K562 (cell line): Measurements from ENCODE around the gene VDR. TPM values are rescaled to one million over a fixed set of nuclear protein-coding genes. Genes with fewer than 3 reads are reported as not detected.

ENCODE experiments used
- BRD4 ChIP-seq: fragments of 200-600 bp; sonication (generic); IDR thresholded peaks from 2 replicates; pipeline ENCODE4 v1.6.1; 2017; ENCODE audit warnings: inconsistent platforms
- HES1 ChIP-seq: fragments of 450-650 bp; IDR thresholded peaks from 2 replicates; pipeline ENCODE4 v1.6.1; 2016; ENCODE audit warnings: low read depth, mild to moderate bottlenecking, moderate library complexity
- MAFK ChIP-seq: IDR thresholded peaks from 2 replicates; pipeline ENCODE4 v1.6.1; 2011; ENCODE audit warnings: low read length, improper control_type of control experiment
- MBD1 ChIP-seq: fragments of 250-450 bp; sonication (Bioruptor Pico); IDR thresholded peaks from 2 replicates; pipeline ENCODE4 v1.8.0; 2022; ENCODE audit warnings: inconsistent platforms
- MED1 ChIP-seq: sonication (generic); formaldehyde crosslinking; IDR thresholded peaks from 2 replicates; pipeline ENCODE4 v1.8.1; 2023; ENCODE audit warnings: missing genetic modification reagents, borderline replicate concordance
- NFIX ChIP-seq: fragments of 250-450 bp; sonication (Bioruptor Pico); IDR thresholded peaks from 2 replicates; pipeline ENCODE4 v1.4.0; 2020; ENCODE audit warnings: low read depth, mild to moderate bottlenecking, moderate library complexity
- NR4A1 ChIP-seq, 2 experiments: fragments of 250-450 bp in 1 of 2; fragments of 450-650 bp in 1 of 2; sonication (Bioruptor Pico) in 1 of 2; IDR thresholded peaks; 2 replicates each; pipeline versions ENCODE4 v1.4.0 to v1.6.1; 2016 to 2020; ENCODE audit warnings: mild to moderate bottlenecking in 2 of 2, missing compliant biosample characterization in 1 of 2, missing genetic modification characterization in 1 of 2, moderate library complexity in 1 of 2
- NRF1 ChIP-seq, 2 experiments: fragments of 450-650 bp; IDR thresholded peaks in 1 of 2; conservative IDR thresholded peaks in 1 of 2; 2 replicates each; pipeline ENCODE4 v1.6.1; 2014; ENCODE audit warnings: mild to moderate bottlenecking in 2 of 2
- PHB2 ChIP-seq: fragments of 450-650 bp; IDR thresholded peaks from 2 replicates; pipeline ENCODE4 v1.6.1; 2017; ENCODE audit warnings: low read depth
- PRPF4 ChIP-seq: fragments of 200-400 bp; formaldehyde crosslinking; IDR thresholded peaks from one replicate; pipeline ENCODE4 v1.6.1; 2017; ENCODE audit warnings: low read length, low read depth, mild to moderate bottlenecking; ENCODE audit not compliant: insufficient read depth, poor library complexity, severe bottlenecking
- RREB1 ChIP-seq: fragments of 250-450 bp; sonication (Bioruptor Pico); IDR thresholded peaks from 2 replicates; pipeline ENCODE4 v1.4.0; 2020
- SETDB1 ChIP-seq: IDR thresholded peaks from one replicate; pipeline ENCODE4 v1.6.1; 2012; ENCODE audit warnings: low read length, control low read depth, inconsistent platforms
- SMAD4 ChIP-seq: fragments of 250-450 bp; sonication (Bioruptor Pico); conservative IDR thresholded peaks from 2 replicates; pipeline ENCODE4 v1.8.0; 2021; ENCODE audit warnings: inconsistent platforms, mild to moderate bottlenecking, moderate library complexity
- TFE3 ChIP-seq: fragments of 450-650 bp; formaldehyde crosslinking; IDR thresholded peaks from 2 replicates; pipeline ENCODE4 v1.4.0; 2020; ENCODE audit warnings: mild to moderate bottlenecking, mixed read lengths
- ZFPM2 ChIP-seq: fragments of 250-450 bp; sonication (Bioruptor Pico); IDR thresholded peaks from 2 replicates; pipeline ENCODE4 v1.5.1; 2022; ENCODE audit warnings: mild to moderate bottlenecking
- ZNF143 ChIP-seq: sonication (generic); formaldehyde crosslinking; IDR thresholded peaks from 2 replicates; pipeline ENCODE4 v1.9.0; 2022; ENCODE audit warnings: mild to moderate bottlenecking, missing genetic modification reagents
- ZNF175 ChIP-seq: fragments of 200-800 bp; sonication (Bioruptor generic); IDR thresholded peaks from 2 replicates; pipeline ENCODE4 v1.6.1; 2016; ENCODE audit warnings: low read depth, mild to moderate bottlenecking, missing genetic modification characterization, missing compliant biosample characterization
- ZNF311 ChIP-seq: fragments of 250-450 bp; sonication (Bioruptor Pico); IDR thresholded peaks from 2 replicates; pipeline ENCODE4 v1.4.0; 2020; ENCODE audit warnings: mild to moderate bottlenecking, moderate library complexity
- ZZZ3 ChIP-seq: fragments of 450-650 bp; IDR thresholded peaks from 2 replicates; pipeline ENCODE4 v1.6.1; 2016; ENCODE audit warnings: antibody characterized with exemption, mild to moderate bottlenecking, moderate library complexity
- polyA plus RNA-seq, 8 experiments: library from polyadenylated mRNA; depleted of rRNA in 4 of 8; stranded (reverse) in 5 of 8; unstranded in 3 of 8; fragments of >200 nt; fragmentation: Nextera tagmentation in 2 of 8; fragmentation: Illumina TruSeq in 1 of 8; extraction: Ambion mirVana in 2 of 8; extraction: Trizol in 1 of 8; gene quantifications; 2 replicates each; pipeline versions ENCODE4 v1.2.1 to v1.2.3, GENCODE V29; 2011 to 2014; ENCODE audit warnings: inconsistent platforms in 1 of 8, missing spikeins in 1 of 8
- total RNA-seq, 7 experiments: library from RNA; depleted of rRNA in 6 of 7; stranded (reverse); fragments of >200 nt in 6 of 7; fragmentation: Illumina TruSeq in 2 of 7; extraction: Trizol in 2 of 7; gene quantifications; 2 replicates each; pipeline versions ENCODE4 v1.2.1 to v1.2.3, GENCODE V29; 2011 to 2021; ENCODE audit warnings: low replicate concordance in 1 of 7

VDR gene
- total and polyA plus RNA-seq, 9 of the 15 experiments (the other 6 are each of a cell fraction or from before 2014, with no cell fraction given) = 0.61 to 4.8 (median 2.0) TPM

- TF ChIP-seq RREB1 (no peak), MBD1 (CRISPR knock-in tag) (no peak), ZNF143 (CRISPR knock-in tag) (no peak), MAFK (no peak), NRF1 (conservative IDR thresholded peaks at IDR 0.05 in 1 of 2, IDR thresholded peaks at IDR 0.05 in 1 of 2) (peak; percentile 77 to 79), SETDB1 (no peak), MED1 (no peak), BRD4 (peak; percentile 78), NR4A1 (CRISPR knock-in tag; IDR thresholded peaks at IDR 0.05) (no peak), NR4A1 (tag; IDR thresholded peaks at IDR 0.05) (no peak), ZNF311 (CRISPR knock-in tag) (peak; percentile 66; the same call in 1 of the 2 replicates), TFE3 (CRISPR knock-in tag) (no peak), PRPF4 (no peak), ZNF175 (CRISPR knock-in tag) (no peak), ZZZ3 (no peak), NFIX (CRISPR knock-in tag) (no peak), PHB2 (no peak), ZFPM2 (no peak), SMAD4 (CRISPR knock-in tag) (peak; percentile 80), HES1 (no peak)
These were observed 91.8 kb downstream of the VDR start (continued) for GRCh38 chr12:47812797-47813510.
